Ovary (tissue), 9 donors: ENCODE data around the gene ANKRD6. TPM values are rescaled to one million over a fixed set of nuclear protein-coding genes. Genes with fewer than 3 reads are reported as not detected.

Experiments
- DNase-seq, 5 donors: peaks; one replicate each; pipeline ENCODE4 v3.0.0-alpha.2; 2019 to 2020
- H3K27ac ChIP-seq, 2 donors: fragments of 200-600 bp; one replicate each; pipeline versions ENCODE4 v1.5.1 to v1.8.0; 2019 to 2022
- H3K27me3 ChIP-seq: fragments of 200-600 bp; one replicate; pipeline ENCODE4 v1.8.0; 2022
- H3K36me3 ChIP-seq: fragments of 200-600 bp; sonication (generic); one replicate; pipeline ENCODE4 v1.5.1; 2019
- H3K4me1 ChIP-seq: one replicate; pipeline ENCODE4 v1.8.1; 2013; ENCODE audit warnings: mild to moderate bottlenecking, moderate library complexity; ENCODE audit not compliant: insufficient read depth
- H3K4me3 ChIP-seq: fragments of 200-600 bp; sonication (generic); one replicate; pipeline ENCODE4 v1.5.1; 2017
- H3K9me3 ChIP-seq, 2 donors: fragments of 200-600 bp in 1 of 2; sonication (generic) in 1 of 2; one replicate each; pipeline versions ENCODE4 v1.5.1 to v1.8.1; 2013 to 2019; ENCODE audit warnings: mild to moderate bottlenecking in 1 of 2, moderate library complexity in 1 of 2
- EP300 ChIP-seq: sonication (generic); formaldehyde crosslinking; IDR thresholded peaks from one replicate; pipeline ENCODE4 v1.6.1; 2017; ENCODE audit warnings: antibody characterized with exemption
- POLR2A ChIP-seq: fragments of 450-650 bp; IDR thresholded peaks from one replicate; pipeline ENCODE4 v1.6.1; 2017; ENCODE audit warnings: antibody characterized with exemption, mild to moderate bottlenecking, moderate library complexity
- WGBS, 3 donors: extraction: QIAGEN DNeasy Blood & Tissue Kit in 1 of 3; methylation state at CpG; one replicate each; pipeline versions ENCODE4 v1.1.5 to v1.1.7; 2013 to 2017; 5-methylcytosine and 5-hydroxymethylcytosine counted together
- intact Hi-C, 4 donors: fragments of 100-400 bp; cut with DNase I; formaldehyde crosslinking; loops; one replicate each; pipeline versions ENCODE4 v1.11.0 to v1.15.1; 2022 to 2023
- polyA plus RNA-seq, 2 donors: library from polyadenylated mRNA; stranded (reverse); fragments of 200-250 nt in 1 of 2; fragments of 350-450 nt in 1 of 2; fragmentation: Illumina TruSeq in 1 of 2; extraction: RNeasy Lipid Tissue Mini Kit (QIAGEN cat#74804) in 1 of 2; gene quantifications; one replicate each; pipeline ENCODE4 v1.2.3, GENCODE V29; 2013 to 2014
- total RNA-seq, 7 donors: library from RNA; depleted of rRNA in 2 of 7; stranded (reverse); fragments of >200 nt in 2 of 7; fragmentation: NEBNext Ultra II Directional in 3 of 7; extraction: Animal tissue kit (Norgen Biotek cat#: 25700) in 3 of 7; gene quantifications; one replicate each; pipeline versions ENCODE4 v1.1.0 to v1.2.4, GENCODE V29; 2016 to 2023
- TF ChIP-seq, protein P1 (sequence below), 3 donors: fragments of 450-650 bp in 2 of 3; fragments of 200-600 bp in 1 of 3; IDR thresholded peaks; one replicate each; pipeline versions ENCODE4 v1.5.1 to v1.8.0; 2016 to 2022; ENCODE audit warnings: antibody characterized with exemption in 3 of 3, mild to moderate bottlenecking in 1 of 3
- donor health status: DM: no; HTN: no; CAD: no; lungs with moderate emphysema.
- donor health status: DM: no; HTN: no; CAD: no.
- donor health status: Bipolar disorder and iron deficiency.
- donor health status: DM: yes; HTN: yes; CAD: no.
- donor health status: DM: no; HTN: no; CAD: no.
- donor health status: DM: yes; HTN: yes; CAD: no.

The ANKRD6 gene
- total and polyA plus RNA-seq, 9 donors: 14.7 to 50.1 (median 25.6) TPM

DNA sequence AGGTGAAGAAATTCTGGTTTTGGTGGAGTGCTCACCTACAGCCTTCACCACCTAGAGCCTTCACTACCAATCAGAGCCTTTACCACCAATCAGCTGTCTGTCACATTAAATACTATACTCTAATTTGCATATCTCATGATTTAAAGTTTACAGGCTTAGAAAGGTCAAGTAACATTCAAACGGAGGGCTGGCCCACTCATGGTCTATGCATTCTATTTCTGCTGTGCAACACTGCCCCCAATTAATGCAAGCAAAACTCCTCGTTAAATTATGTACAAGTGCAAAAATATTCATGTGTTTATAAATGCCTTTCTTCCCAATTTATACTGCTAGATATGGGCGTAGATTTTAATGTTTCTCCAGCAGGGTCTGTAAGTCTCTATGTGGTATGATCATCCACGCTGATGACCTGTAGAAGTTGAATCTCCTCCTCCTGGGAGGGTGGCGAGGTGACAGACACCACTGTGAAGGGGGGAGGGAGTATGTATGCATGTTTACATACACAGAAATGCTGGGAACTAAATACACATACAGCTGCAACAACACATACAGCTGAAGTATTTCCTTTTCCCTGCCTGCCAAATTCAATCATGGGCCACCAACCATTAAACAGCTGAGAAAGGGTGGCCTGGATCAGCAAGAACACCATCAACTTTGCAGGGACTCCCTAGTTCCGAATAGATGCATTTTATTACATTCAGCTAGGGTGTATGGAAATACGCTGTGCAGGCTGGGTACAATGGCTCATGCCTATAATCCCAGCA is 34.0 kb upstream of the ANKRD6 start:
- H3K36me3 ChIP-seq: no peaks in the 10 kb centered on the region
- H3K4me1 ChIP-seq: no peaks in the 10 kb centered on the region
- no peak for DNase-seq
- no peaks in the 10 kb centered on the region for H3K27me3 ChIP-seq
- H3K4me3 ChIP-seq: no peak overlapping the region
- H3K27ac ChIP-seq: no peak overlapping the region
- no peaks in the 10 kb centered on the region for H3K9me3 ChIP-seq
- intact Hi-C loops: no loop called here
- 75 to 83% (median 81%) methylated on average over 7 of the region's 7 CpGs for WGBS, 3 donors
- TF ChIP-seq EP300 (no peak), POLR2A (no peak)
- TF ChIP-seq, protein P1, sequence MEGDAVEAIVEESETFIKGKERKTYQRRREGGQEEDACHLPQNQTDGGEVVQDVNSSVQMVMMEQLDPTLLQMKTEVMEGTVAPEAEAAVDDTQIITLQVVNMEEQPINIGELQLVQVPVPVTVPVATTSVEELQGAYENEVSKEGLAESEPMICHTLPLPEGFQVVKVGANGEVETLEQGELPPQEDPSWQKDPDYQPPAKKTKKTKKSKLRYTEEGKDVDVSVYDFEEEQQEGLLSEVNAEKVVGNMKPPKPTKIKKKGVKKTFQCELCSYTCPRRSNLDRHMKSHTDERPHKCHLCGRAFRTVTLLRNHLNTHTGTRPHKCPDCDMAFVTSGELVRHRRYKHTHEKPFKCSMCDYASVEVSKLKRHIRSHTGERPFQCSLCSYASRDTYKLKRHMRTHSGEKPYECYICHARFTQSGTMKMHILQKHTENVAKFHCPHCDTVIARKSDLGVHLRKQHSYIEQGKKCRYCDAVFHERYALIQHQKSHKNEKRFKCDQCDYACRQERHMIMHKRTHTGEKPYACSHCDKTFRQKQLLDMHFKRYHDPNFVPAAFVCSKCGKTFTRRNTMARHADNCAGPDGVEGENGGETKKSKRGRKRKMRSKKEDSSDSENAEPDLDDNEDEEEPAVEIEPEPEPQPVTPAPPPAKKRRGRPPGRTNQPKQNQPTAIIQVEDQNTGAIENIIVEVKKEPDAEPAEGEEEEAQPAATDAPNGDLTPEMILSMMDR (IDR thresholded peaks at IDR 0.05): no peak

DNA sequence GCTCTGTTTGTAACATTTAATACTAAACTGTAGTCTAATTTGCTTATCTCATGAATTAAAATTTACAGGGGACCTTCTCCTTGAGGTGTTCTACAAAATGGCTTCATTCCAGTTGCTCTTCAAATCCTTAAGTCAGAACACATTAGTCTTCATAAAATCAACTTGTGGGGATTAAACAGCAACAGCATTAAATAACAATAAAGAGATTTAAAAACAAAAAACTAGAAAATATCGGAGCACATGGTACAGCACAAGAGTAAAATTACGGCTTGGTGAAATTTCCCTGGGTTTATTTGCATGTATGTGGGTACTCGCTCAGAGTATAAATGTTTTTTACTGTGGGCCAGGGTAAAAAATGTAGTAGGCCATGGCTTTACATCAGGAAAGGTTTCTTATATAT is 32.9 kb upstream of the ANKRD6 start:
- no peak overlapping the region for H3K27ac ChIP-seq
- 94 to 97% (median 95%) methylated on average over 3 of the region's 3 CpGs for WGBS, 3 donors
- no peaks in the 10 kb centered on the region for H3K4me1 ChIP-seq
- no peaks in the 10 kb centered on the region for H3K27me3 ChIP-seq
- H3K4me3 ChIP-seq: no peak overlapping the region
- DNase-seq: no peak
- intact Hi-C loops: no loop called here
- H3K36me3 ChIP-seq: no peaks in the 10 kb centered on the region
- TF ChIP-seq, protein P1 (IDR thresholded peaks at IDR 0.05): no peak
- TF ChIP-seq EP300 (no peak), POLR2A (no peak)
- H3K9me3 ChIP-seq: no peaks in the 10 kb centered on the region

DNA sequence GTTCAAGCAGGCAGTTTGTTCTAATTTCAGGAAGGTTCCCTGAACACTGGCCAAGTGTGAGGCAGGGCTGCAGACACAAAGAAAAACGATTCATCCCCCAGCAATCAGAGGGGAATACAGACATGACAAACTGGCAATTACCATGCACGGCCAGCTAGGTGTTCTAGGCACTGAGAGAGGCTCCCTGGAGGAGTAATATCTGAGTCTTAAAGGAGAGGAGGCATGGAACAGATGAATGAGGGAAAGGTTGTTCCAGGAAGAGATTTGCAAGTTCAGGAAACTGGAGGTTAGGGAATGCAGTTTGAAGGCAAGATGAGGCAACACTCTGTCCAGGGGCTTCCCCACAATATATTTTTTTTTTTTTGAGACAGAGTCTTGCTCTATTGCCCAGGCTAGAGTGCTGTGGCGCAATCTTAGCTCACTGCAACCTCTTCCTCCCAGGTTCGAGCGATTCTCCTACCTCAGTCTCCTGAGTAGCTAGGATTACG is 32.0 kb upstream of the ANKRD6 start:
- no peaks in the 10 kb centered on the region for H3K36me3 ChIP-seq
- TF ChIP-seq, protein P1 (IDR thresholded peaks at IDR 0.05): no peak
- no peak for TF ChIP-seq POLR2A
- TF ChIP-seq EP300: no peak
- H3K27me3 ChIP-seq: no peaks in the 10 kb centered on the region
- no peak overlapping the region for H3K4me3 ChIP-seq
- intact Hi-C loops: no loop called here
- DNase-seq: no peak
- H3K27ac ChIP-seq: no peak overlapping the region
- H3K9me3 ChIP-seq: no peaks in the 10 kb centered on the region
- H3K4me1 ChIP-seq: no peaks in the 10 kb centered on the region
- WGBS, 3 donors: 69 to 72% (median 69%) methylated on average over 6 of the region's 6 CpGs

DNA sequence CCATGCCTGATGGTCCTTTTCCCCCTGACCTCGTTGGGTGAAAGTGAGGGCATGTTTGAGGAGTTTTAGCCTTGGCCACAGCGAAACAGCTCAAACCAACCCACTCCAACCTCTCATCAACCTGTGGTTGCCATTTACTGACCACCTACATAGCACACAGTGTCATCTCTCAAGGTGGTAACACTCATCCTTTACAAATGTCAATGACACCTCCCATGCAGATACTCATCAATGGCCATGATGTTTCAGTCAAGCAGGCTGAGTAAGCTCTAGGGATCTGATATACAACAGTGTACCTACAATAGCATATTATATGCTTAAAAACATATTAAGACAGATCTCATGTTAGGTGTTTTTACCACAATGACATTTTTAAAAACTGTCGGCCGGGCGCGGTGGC is 30.2 kb upstream of the ANKRD6 start:
- H3K4me3 ChIP-seq: no peak overlapping the region
- H3K36me3 ChIP-seq: no peaks in the 10 kb centered on the region
- H3K27me3 ChIP-seq: no peaks in the 10 kb centered on the region
- H3K9me3 ChIP-seq: no peaks in the 10 kb centered on the region
- no peak for DNase-seq
- WGBS, 3 donors: 91 to 96% (median 92%) methylated on average over 6 of the region's 6 CpGs
- no peak overlapping the region for H3K27ac ChIP-seq
- TF ChIP-seq, protein P1 (IDR thresholded peaks at IDR 0.05): no peak
- TF ChIP-seq POLR2A (no peak), EP300 (no peak)
- intact Hi-C loops: no loop called here
- no peaks in the 10 kb centered on the region for H3K4me1 ChIP-seq
